Cortex of kidney (tissue), 1 donor: ENCODE measurements around the gene OTUD7B.
"Not testable (repeated sequence)": the region's sequence is repeated elsewhere in the genome, so short reads cannot be mapped to it uniquely, and the experiment has no call there.

Experiments
- DNase-seq: peaks from one replicate; lab custom pipeline; 2025; lab: John Stamatoyannopoulos, UW

OTUD7B gene

DNA sequence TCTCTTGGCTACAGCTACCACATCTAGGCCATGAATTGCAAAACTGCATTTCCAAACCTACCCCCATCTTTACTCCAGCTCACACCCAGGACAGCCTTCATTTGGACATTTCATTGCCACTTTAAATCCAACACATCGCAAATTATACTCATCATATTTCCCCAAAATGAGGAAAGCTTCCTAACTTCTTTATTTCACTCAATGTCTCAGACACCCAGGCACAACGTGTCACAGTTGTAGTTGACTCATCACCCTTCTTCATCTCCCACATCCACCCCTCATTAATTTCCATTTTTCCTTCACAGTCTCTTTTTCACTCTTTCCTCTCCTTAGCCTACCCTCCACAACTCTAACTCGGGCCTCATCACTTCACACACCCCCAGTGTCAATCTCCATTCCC lies 6.7 kb downstream of the OTUD7B start:
- no peak for DNase-seq

GRCh38 chr1:150002217-150002616 lies 8.3 kb downstream of the OTUD7B start:
- DNase-seq, result no peak

DNA sequence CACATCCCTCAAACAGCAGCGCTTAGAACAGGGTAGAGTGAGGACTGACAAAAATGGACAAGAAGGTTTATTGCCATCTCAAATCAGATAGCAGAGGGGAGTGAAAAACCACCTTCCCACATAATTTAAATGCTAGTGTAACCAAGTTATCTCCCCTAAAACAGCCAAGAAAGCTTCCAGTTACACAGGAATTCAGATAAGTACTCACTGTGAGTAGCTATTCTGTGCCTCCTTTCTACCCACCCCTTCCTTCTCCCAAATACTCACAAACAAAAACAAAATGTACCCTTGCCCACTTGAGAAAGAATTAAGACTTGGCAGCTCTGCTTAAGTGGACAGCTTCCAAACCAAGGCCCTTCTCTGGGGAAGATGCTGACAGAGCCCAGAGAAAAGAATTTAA lies 9.1 kb downstream of the OTUD7B start:
- no peak for DNase-seq

DNA sequence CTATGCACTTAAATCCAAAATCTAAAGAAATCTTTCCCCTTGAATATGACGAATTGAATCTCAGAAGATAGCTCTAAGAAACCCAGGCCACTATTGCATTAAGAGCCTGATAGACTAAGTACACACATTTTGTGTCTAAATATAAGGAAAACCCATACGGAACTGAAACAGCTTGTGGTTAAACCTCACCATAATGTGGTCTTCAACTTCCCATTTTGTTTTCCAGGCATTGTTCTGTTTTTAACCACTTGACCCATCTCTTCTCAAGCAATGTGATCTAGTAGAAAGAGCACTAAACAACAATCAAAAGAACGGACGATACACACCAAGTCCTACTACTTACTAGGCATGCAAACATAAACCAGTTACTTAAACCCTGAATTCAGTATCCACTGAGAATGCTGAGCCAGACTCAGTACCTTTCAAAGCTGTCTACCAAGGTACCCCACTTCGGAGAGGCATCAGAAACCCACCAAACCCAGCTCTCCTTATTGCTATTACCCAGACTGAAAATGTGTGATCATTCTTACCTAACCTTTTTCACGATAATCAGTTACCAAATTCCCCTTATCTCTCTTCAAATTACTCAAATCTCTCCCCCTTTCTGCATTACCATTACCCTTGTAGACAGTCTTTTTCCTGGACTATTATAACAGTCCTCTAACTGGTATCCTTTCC lies 12.8 kb downstream of the OTUD7B start:
- no peak for DNase-seq

- DNase-seq, result no peak
Observed at GRCh38 chr1:149995927-149996326, 14.6 kb downstream of the OTUD7B start.

DNA sequence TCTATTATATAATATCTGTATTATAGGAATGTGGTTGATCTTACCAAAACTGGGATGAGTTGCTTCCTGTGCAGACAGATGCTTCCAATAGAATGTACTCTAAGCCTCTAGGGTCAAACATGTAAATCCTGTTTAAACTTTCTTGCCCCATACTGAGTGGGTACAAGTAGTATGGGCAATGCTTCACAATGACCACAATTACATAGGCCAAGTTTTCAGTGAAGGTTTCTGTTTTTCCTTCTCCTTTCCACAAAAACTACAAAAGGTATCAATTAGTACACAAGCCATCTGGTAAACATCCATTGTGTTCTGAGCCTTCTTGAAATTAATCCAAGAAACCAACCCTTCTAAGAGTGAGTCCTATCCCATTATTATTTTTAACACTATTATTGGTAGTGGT lies 16.8 kb downstream of the OTUD7B start:
- DNase-seq, result no peak

DNA sequence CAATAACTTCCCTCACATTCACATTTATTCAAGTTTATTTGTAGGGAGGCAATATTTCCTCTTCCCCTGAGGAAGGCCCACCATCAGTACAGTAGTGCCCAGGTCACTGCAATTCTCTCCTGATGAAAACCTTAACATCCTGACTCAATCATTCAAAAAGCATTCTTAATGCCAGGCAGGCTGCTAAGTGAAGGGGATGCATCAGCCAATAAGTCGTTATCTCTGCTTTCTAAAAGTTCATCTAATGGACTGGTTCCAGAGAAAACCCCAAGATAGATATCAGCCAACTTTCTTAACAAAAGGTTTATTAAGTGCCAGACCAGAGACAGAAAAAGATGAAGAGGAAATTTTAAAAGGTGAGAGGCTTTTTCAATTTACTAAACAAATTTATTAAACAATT lies 17.3 kb downstream of the OTUD7B start:
- DNase-seq, result no peak

DNA sequence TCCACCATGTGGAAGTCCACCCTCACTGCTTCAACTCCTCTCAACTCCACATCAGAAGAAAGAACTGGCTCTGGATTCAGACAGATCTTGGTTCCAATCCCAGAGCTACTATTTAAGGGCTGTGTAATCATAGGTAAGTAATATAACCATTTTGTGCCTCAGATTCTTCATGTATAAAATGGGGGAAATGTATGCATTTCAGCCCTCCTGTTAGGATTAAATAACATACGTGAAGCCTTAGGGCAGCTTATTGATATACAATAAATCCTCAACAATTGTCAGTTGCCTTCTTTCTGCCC lies 23.3 kb downstream of the OTUD7B start:
- DNase-seq, result no peak

- no peak for DNase-seq
Observed at GRCh38 chr1:149986486-149987296, 23.8 kb downstream of the OTUD7B start.

DNA sequence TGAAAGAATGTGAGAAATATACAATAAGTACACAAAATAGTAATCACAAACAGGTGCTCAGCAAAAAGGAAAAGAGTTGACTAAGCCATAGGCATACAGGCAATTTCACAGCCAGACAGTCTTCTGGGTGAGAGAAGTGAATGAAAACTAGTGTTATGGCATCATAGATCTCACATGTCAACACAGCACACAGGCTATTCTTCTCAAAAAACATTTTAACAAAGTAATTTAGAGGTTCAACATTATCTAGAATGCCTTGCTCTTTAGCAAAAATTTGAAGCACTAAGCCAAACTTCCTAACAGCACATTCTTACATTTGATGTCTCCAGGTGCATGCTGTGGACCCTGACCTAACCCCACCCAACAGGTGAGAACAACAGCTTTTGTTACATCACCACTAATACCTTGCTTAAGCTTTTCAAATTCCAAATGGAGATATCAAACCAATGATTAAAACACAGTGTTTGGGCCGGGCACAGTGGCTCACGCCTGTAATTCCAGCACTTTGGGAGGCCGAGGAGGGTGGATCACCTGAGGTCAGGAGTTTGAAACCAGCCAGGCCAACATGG lies 30.5 kb downstream of the OTUD7B start:
- no peak for DNase-seq

DNA sequence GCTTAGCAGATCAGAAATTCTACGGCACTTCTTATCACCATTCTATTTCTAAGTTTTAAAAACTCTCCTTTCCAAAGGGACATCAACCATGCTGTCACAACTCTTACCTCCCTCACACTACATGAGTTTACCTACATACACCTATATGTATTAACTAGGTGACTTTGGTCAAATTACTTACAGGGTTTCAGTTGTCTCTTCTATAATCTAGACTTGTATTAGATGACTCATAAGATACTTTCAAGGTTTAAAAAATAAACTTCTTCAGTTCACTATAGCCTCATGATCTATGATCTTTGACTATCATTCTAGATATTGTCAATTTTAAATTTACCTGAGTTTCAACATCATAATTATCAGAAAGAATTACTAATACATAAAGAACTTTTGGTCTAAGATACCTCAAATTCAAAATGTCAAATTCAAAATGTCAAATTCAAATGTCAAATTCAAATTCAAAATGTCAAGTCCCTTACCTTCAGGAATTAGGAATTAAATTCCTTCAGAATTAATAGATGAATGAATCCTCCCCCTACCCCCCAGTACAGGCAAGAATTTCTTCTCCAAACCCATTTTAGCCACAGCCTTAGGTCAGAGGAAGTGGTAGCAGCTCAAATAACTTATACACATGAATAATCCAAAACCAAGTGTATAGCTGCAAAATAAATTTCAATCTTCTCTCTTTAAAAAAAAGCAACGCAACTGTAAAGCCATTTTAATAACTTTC lies 31.1 kb downstream of the OTUD7B start:
- DNase-seq, result no peak

DNA sequence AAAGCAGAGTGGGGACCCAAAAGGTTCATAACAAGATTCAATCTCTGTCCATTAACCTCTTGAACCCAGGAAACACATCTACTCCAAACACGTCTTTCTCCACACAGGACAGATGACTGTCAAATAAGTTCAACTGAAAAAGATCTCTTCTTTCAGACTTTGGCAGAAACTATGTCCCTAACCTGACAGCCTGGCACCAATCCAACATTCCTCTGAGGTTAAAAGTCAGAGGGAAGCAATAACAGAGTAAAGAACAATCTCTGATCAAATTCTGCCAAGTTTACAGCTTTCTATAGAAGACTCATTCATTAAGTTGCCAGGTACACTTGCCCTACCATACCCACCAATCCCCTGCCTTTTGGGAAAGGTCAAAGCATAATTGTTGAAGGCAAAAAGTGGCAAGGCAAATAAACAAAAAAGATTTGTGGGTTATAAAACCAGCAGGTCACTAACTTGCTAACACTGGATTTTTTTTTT lies 31.9 kb downstream of the OTUD7B start:
- no peak for DNase-seq

GRCh38 chr1:149977345-149977744 lies 33.2 kb downstream of the OTUD7B start:
- no peak for DNase-seq

GRCh38 chr1:149972547-149972946 lies 38.0 kb downstream of the OTUD7B start:
- DNase-seq, result no peak

GRCh38 chr1:149967646-149968045 lies 42.9 kb downstream of the OTUD7B start:
- no peak for DNase-seq

GRCh38 chr1:149967041-149967440 lies 43.5 kb downstream of the OTUD7B start:
- DNase-seq, result no peak

DNA sequence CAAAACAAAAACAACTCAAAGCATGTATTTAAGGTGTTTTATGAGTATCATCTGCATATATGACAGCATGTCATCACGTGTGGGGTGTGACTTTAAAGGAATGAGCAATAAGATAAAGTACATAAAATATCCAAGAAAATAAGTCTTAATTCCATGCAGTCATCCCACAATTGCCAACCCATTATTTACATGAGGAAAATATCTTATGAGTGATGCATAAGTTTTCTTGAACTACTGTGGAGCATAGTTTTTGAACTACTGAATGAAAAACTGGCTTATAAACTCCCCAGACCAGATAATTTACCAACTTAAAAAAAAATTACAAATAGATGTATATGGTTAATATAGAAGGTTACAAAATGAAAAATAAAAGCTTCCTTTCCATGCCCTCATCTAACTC lies 44.1 kb downstream of the OTUD7B start:
- no peak for DNase-seq

DNA sequence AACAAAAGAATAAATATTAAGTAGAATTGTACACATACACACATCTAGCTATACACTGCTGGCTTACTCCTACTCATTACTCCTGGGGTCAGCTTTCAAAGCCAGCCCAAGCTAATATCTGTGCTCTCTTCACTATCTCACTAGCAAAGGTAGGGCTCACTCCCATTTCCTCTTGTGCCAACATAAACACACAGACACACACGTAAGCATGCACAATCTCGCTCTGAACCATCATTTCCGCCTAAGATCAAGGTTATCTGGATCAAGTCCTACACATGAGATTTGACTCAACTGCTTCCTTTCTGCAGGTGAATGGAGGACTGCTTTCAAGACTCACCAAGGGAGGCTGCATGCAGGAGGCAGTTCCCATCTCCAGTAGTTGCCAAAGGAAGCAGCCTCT lies 45.1 kb downstream of the OTUD7B start:
- DNase-seq, result no peak

GRCh38 chr1:149963358-149963757 lies 47.2 kb downstream of the OTUD7B start:
- DNase-seq, result no peak

GRCh38 chr1:149962736-149963135 lies 47.8 kb downstream of the OTUD7B start:
- no peak for DNase-seq

DNA sequence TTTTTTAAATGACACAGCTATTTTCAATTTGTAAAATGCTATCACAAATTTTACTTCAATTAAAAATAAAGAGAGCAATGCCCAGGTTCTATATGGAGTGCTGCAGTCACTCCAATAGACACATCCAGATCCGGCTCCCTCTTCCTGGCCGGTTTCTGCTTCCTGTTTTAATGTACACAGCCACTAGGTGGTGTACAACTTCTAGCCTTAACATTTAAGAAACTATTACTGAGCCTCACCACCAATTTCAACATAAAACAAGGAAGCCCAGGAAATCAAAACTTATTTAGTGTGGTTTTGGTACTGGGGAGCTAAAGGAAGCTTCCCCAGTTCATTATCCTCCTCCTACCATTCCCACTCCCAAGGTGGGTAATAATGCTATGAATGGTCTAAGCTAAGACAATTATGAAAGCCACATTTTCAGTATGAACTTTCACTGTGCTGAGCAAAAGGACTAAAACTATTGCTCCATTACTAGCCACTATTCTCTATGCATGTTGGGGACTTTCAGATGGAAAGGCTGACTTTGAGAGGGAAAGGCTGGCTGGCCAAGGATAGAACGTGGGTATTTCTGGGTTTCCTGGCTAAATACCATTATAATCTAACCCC lies 48.4 kb downstream of the OTUD7B start:
- DNase-seq, result no peak

- not testable (repeated sequence) for DNase-seq
Observed at GRCh38 chr1:149957548-149957947, 53.0 kb downstream of the OTUD7B start.
